Neural progenitor cell (in vitro differentiated cells): ENCODE measurements around the gene GHRH.

ENCODE experiments used
- EZH2 ChIP-seq: fragments of 200-600 bp; sonication (generic); IDR thresholded peaks from 2 replicates; pipeline ENCODE4 v1.6.1; 2017; ENCODE audit warnings: antibody characterized with exemption, mild to moderate bottlenecking, moderate library complexity
- EZH2phosphoT487 ChIP-seq: fragments of 200-600 bp; sonication (generic); IDR thresholded peaks from 2 replicates; pipeline ENCODE4 v1.6.1; 2017; ENCODE audit warnings: antibody characterized with exemption

DNA sequence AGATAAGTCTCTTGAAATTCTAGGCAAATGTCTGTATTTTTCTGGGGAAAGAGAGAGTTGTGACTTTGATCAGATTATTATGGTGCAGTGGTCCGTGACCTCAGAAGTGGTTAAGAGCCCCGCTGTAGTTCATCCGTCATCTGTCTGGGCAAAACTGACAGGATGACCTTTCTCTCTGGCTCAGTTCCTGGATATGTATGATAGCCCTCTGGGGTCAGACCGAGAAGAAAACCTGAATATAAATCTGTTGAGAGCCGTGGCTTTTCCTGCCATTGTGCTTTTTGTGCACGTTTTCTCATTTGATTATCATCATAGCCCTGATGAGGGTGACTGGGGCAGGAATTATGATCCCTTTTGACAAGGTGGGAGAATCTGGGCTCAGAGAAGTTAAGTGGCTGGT is 26.5 kb downstream of the GHRH start:
- TF ChIP-seq EZH2phosphoT487, result no peak
- TF ChIP-seq EZH2, result no peak
